ENCODE results near the gene DIP2B.

DNA sequence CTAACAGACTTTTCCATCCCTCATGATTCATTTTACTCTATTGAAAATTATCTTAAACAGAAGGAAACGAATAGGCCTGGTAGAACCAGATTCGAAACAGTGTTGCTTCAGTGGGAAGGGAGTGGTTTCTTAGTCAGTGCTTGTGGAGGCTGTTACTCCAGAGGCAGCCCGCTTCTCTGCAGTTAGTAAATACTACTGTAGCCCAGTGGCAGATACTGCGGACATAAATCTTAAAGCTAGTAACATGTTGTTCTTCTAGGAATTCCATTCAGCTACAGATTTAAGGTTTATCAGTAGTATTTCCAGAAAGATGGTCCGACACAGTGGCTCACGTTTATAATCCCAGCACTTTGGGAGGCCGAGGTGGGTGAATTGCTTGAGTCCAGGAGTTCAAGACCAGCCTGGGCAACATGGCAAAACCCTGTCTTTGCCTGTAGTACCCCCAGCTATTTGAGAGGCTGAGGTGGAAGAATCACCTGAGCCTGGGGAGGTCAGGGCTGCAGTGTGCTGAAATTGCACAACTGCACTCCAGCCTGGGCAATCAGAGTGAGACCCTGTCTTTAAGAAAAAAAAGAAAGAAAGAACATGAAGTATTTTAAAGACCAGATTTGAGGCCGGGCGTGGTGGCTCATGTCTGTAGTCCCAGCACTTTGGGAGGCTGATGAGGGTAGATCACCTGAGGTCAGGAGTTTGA is 45.9 kb downstream of the DIP2B start:
- no peak for TF ChIP-seq CTCF (IDR thresholded peaks at IDR 0.05; ENCODE audit: insufficient read depth, low read length, poor library complexity, severe bottlenecking)
- TF ChIP-seq EZH2phosphoT487 (conservative IDR thresholded peaks at IDR 0.05; ENCODE audit: low read length) = no peak

All from SU-DHL-6 (cell line).